Trophoblast cell (in vitro differentiated cells and primary cell): ENCODE results near the gene GPT2.

Source experiments
- DNase-seq, 2 donors: peaks; one replicate each; pipeline ENCODE4 v3.0.0-alpha.2; 2016
- H2AFZ ChIP-seq: 2 replicates; pipeline ENCODE4 v1.6.1; 2013; ENCODE audit warnings: low read length, moderate library complexity, mild to moderate bottlenecking; ENCODE audit not compliant: insufficient read depth, poor library complexity
- H2AK5ac ChIP-seq: 2 replicates; pipeline ENCODE4 v1.6.1; 2013; ENCODE audit warnings: mild to moderate bottlenecking, low read length
- H2BK120ac ChIP-seq: 2 replicates; pipeline ENCODE4 v1.6.1; 2013; ENCODE audit warnings: low read length, mild to moderate bottlenecking, moderate library complexity; ENCODE audit not compliant: insufficient read depth, poor library complexity
- H2BK12ac ChIP-seq: 2 replicates; pipeline ENCODE4 v1.6.1; 2013; ENCODE audit warnings: mild to moderate bottlenecking, low read length, moderate library complexity
- H2BK5ac ChIP-seq: 2 replicates; pipeline ENCODE4 v1.6.1; 2013; ENCODE audit warnings: low read length, low read depth, moderate library complexity, mild to moderate bottlenecking; ENCODE audit not compliant: poor library complexity
- H3K14ac ChIP-seq: 2 replicates; pipeline ENCODE4 v1.6.1; 2013; ENCODE audit warnings: mild to moderate bottlenecking, low read length
- H3K18ac ChIP-seq: 2 replicates; pipeline ENCODE4 v1.6.1; 2013; ENCODE audit warnings: mild to moderate bottlenecking, low read length
- H3K23ac ChIP-seq: 2 replicates; pipeline ENCODE4 v1.6.1; 2013; ENCODE audit warnings: low read length
- H3K27ac ChIP-seq: 2 replicates; pipeline ENCODE4 v1.5.1; 2013; ENCODE audit warnings: low read depth, mild to moderate bottlenecking, inconsistent platforms, low read length, moderate library complexity
- H3K27me3 ChIP-seq: 2 replicates; pipeline ENCODE4 v1.6.1; 2013; ENCODE audit warnings: inconsistent platforms, mild to moderate bottlenecking, low read length, moderate library complexity; ENCODE audit not compliant: insufficient read depth
- H3K36me3 ChIP-seq, 2 experiments: 1 replicate in 1 of 2; 2 replicates in 1 of 2; pipeline ENCODE4 v1.6.1; 2013; ENCODE audit warnings: low read length in 2 of 2, mild to moderate bottlenecking in 2 of 2, moderate library complexity in 1 of 2; ENCODE audit not compliant: insufficient read depth in 2 of 2, control insufficient read depth in 1 of 2
- H3K4ac ChIP-seq: 2 replicates; pipeline ENCODE4 v1.6.1; 2013; ENCODE audit warnings: low read depth, mild to moderate bottlenecking, low read length, moderate library complexity
- H3K4me1 ChIP-seq, 2 experiments: 1 replicate in 1 of 2; 2 replicates in 1 of 2; pipeline ENCODE4 v1.6.1; 2013; ENCODE audit warnings: low read length in 2 of 2, mild to moderate bottlenecking in 2 of 2, moderate library complexity in 1 of 2; ENCODE audit not compliant: insufficient read depth in 2 of 2, control insufficient read depth in 1 of 2
- H3K4me2 ChIP-seq: 2 replicates; pipeline ENCODE4 v1.6.1; 2013; ENCODE audit warnings: inconsistent platforms, mild to moderate bottlenecking, low read length, moderate library complexity
- H3K4me3 ChIP-seq: 2 replicates; pipeline ENCODE4 v1.5.1; 2013; ENCODE audit warnings: mild to moderate bottlenecking, low read depth, low read length, inconsistent platforms
- H3K79me1 ChIP-seq: one replicate; pipeline ENCODE4 v1.6.1; 2013; ENCODE audit warnings: low read length
- H3K79me2 ChIP-seq: 2 replicates; pipeline ENCODE4 v1.6.1; 2013; ENCODE audit warnings: low read length, mild to moderate bottlenecking; ENCODE audit not compliant: control insufficient read depth, insufficient read depth, poor library complexity
- H3K9ac ChIP-seq: 2 replicates; pipeline ENCODE4 v1.6.1; 2013; ENCODE audit warnings: mild to moderate bottlenecking, low read length
- H3K9me3 ChIP-seq: 2 replicates; pipeline ENCODE4 v1.6.1; 2013; ENCODE audit warnings: low read depth, mild to moderate bottlenecking, control low read depth, inconsistent platforms, low read length; ENCODE audit not compliant: insufficient read depth
- H4K12ac ChIP-seq: 2 replicates; pipeline ENCODE4 v1.6.1; 2013; ENCODE audit warnings: low read depth, mild to moderate bottlenecking, low read length, moderate library complexity
- H4K8ac ChIP-seq: 2 replicates; pipeline ENCODE4 v1.6.1; 2013; ENCODE audit warnings: low read depth, mild to moderate bottlenecking, low read length, moderate library complexity
- H4K91ac ChIP-seq: one replicate; pipeline ENCODE4 v1.6.1; 2013; ENCODE audit warnings: low read depth, mild to moderate bottlenecking, low read length, moderate library complexity
- WGBS: extraction: QIAGEN DNeasy Blood & Tissue Kit; methylation state at CpG from one replicate; pipeline ENCODE4 v1.1.7; 2013; ENCODE audit warnings: missing lambda C conversion rate; ENCODE audit not compliant: insufficient read length, insufficient coverage; ENCODE audit errors: extremely low coverage; 5-methylcytosine and 5-hydroxymethylcytosine counted together

GPT2 gene

DNA sequence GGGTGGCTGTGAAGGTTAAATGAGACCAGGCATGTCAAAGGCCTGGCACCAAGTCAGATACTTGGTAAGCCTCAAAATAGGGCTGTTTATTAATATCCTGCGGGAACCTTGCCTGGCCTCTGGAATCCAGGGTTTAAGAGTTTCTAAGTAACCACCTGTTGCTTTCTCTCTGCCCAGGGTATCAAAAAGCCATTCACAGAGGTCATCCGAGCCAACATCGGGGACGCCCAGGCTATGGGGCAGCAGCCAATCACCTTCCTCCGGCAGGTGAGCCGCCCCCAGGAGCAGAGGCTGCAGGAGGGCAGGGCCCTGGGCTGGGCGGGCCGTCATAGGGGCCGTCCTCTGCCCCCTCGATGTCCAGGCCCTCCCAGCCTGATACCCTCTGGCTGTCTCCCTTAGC lies 13.3 kb downstream of the GPT2 start:
- H2AK5ac ChIP-seq, result no peak overlapping the region
- peaks cover 5% of the 10 kb centered on the region for H3K9me3 ChIP-seq
- H3K4me1 ChIP-seq, result peaks cover 34 to 39% of the 10 kb centered on the region in 2 experiments
- H4K91ac ChIP-seq, result peak overlapping the region; percentile 21
- H2BK5ac ChIP-seq, result no peak overlapping the region
- no peak overlapping the region for H2AFZ ChIP-seq
- peaks cover 11% of the 10 kb centered on the region for H3K79me2 ChIP-seq
- H3K36me3 ChIP-seq, result peaks cover 41 to 42% of the 10 kb centered on the region in 2 experiments
- H3K14ac ChIP-seq, result no peak overlapping the region
- no peak overlapping the region for H3K23ac ChIP-seq
- no peak overlapping the region for H4K8ac ChIP-seq
- no CpG with 5 or more reads among the region's 10 CpGs for WGBS
- H4K12ac ChIP-seq, result no peak overlapping the region
- no peak overlapping the region for H2BK12ac ChIP-seq
- no peak overlapping the region for H3K9ac ChIP-seq
- no peaks in the 10 kb centered on the region for H3K27me3 ChIP-seq
- no peak overlapping the region for H2BK120ac ChIP-seq
- no peak overlapping the region for H3K4me2 ChIP-seq
- H3K27ac ChIP-seq, result no peak overlapping the region
- H3K18ac ChIP-seq, result no peak overlapping the region
- no peak for DNase-seq
- peaks cover 3% of the 10 kb centered on the region for H3K79me1 ChIP-seq
- H3K4ac ChIP-seq, result no peak overlapping the region
- H3K4me3 ChIP-seq, result no peak overlapping the region

DNA sequence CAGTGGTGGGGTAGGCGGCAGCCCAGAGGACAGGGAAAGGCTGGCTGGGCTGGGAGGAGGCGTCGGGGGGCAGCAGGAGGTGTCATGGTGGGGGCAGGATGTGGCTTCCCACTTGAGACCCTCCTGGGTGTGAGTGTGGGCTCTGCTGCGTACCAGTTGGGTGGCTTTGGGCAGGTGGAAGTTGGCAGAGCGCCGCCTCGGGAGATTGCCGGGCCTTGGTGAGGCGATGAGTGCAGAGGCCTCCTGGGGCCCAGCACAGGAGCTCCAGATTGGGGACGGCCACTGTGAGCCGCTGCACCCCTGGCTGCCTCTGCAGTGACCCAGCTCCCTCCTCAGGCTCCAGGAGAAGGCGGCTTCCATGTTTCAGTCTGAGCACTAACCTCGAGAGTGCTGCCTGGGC lies 13.8 kb downstream of the GPT2 start:
- WGBS, result no CpG with 5 or more reads among the region's 13 CpGs
- H3K18ac ChIP-seq, result peak overlapping the region; percentile 67
- peaks cover 41 to 42% of the 10 kb centered on the region in 2 experiments for H3K36me3 ChIP-seq
- H3K4me1 ChIP-seq, result peaks cover 34 to 39% of the 10 kb centered on the region in 2 experiments
- H2BK120ac ChIP-seq, result peak overlapping the region; percentile 16
- peak overlapping the region; percentile 40 for H3K14ac ChIP-seq
- no peak overlapping the region for H3K9ac ChIP-seq
- no peak overlapping the region for H3K23ac ChIP-seq
- H2BK5ac ChIP-seq, result peak overlapping the region; percentile 16
- no peaks in the 10 kb centered on the region for H3K27me3 ChIP-seq
- no peak overlapping the region for H4K12ac ChIP-seq
- no peak overlapping the region for H3K4me2 ChIP-seq
- peak overlapping the region; percentile 34 for H2AK5ac ChIP-seq
- no peak for DNase-seq
- peaks cover 5% of the 10 kb centered on the region for H3K9me3 ChIP-seq
- H3K27ac ChIP-seq, result no peak overlapping the region
- H3K79me1 ChIP-seq, result peaks cover 3% of the 10 kb centered on the region
- H4K8ac ChIP-seq, result peak overlapping the region; percentile 13
- H4K91ac ChIP-seq, result peak overlapping the region; percentile 21
- H3K79me2 ChIP-seq, result peaks cover 11% of the 10 kb centered on the region
- H3K4ac ChIP-seq, result peak overlapping the region; percentile 35
- no peak overlapping the region for H2BK12ac ChIP-seq
- H2AFZ ChIP-seq, result no peak overlapping the region
- H3K4me3 ChIP-seq, result no peak overlapping the region

DNA sequence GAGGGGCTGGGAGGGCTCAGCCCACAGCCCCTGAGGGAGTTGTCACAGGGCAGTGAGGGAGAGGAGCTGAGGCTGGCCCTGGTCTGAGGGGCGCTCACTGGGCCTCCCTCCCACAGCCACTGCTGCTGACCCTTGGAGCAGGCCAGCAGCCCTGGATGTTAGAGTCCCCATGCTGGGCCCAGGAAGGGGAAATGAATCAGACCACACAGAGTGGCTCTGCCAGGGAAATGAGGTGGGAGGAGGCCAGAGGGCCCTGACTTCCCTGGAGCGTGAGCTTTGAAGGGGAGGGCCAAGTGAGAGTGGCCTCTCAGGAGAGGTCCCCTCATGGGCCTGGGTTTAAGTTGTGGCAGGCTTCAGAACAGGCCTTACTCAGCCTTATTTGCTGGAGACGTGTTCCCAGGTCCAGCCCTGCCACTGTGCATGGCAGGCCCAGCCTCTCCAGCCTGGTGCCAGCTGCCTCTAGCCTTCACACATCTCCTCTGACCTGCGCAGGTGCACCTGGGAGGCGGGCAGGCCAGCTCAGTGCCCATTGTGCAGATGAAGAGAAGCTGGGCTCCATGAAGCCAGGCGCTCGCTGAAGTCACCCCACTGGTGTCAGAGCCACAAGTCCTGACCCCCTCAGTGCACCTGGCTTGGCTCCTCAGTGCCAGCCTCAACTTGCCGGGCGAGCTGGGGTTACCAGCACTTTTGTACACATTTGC lies 15.4 kb downstream of the GPT2 start:
- H4K91ac ChIP-seq, result no peak overlapping the region
- no peak overlapping the region for H2AFZ ChIP-seq
- no peak overlapping the region for H2BK12ac ChIP-seq

GRCh38 chr16:46900455-46901235 lies 16.5 kb downstream of the GPT2 start:
- Histone ChIP-seq H2AFZ (no peak overlapping the region), H3K18ac (no peak overlapping the region), H3K4ac (no peak overlapping the region), H3K4me2 (no peak overlapping the region), H3K9ac (no peak overlapping the region), H3K9me3 (peaks cover 5% of the 10 kb centered on the region), H4K12ac (no peak overlapping the region), H4K8ac (no peak overlapping the region), H3K4me1 (peaks cover 22 to 24% of the 10 kb centered on the region in 2 experiments), H3K27ac (no peak overlapping the region), H3K79me2 (peaks cover 4% of the 10 kb centered on the region), H3K79me1 (peaks cover 3% of the 10 kb centered on the region), H4K91ac (no peak overlapping the region), H3K14ac (no peak overlapping the region), H2BK5ac (no peak overlapping the region), H3K4me3 (no peak overlapping the region), H2BK12ac (no peak overlapping the region), H3K23ac (no peak overlapping the region), H3K36me3 (peaks cover 39 to 46% of the 10 kb centered on the region in 2 experiments), H3K27me3 (no peaks in the 10 kb centered on the region), H2AK5ac (no peak overlapping the region), H2BK120ac (no peak overlapping the region)
- no peak for DNase-seq
- WGBS, result no CpG with 5 or more reads among the region's 19 CpGs

More for the DNA sequence above, 15.4 kb downstream of the GPT2 start:
- H2AK5ac ChIP-seq, result no peak overlapping the region
- no peak for DNase-seq
- peak overlapping the region; percentile 11 for H3K18ac ChIP-seq
- H3K9me3 ChIP-seq, result peaks cover 5% of the 10 kb centered on the region
- H3K4ac ChIP-seq, result no peak overlapping the region
- H2BK5ac ChIP-seq, result no peak overlapping the region
- no peak overlapping the region for H3K4me3 ChIP-seq
- no peak overlapping the region for H3K14ac ChIP-seq
- peaks cover 3% of the 10 kb centered on the region for H3K79me1 ChIP-seq
- no peak overlapping the region for H4K12ac ChIP-seq
- no peak overlapping the region for H3K23ac ChIP-seq
- H3K4me2 ChIP-seq, result no peak overlapping the region
- no CpG with 5 or more reads among the region's 9 CpGs for WGBS
- H3K27me3 ChIP-seq, result no peaks in the 10 kb centered on the region
- H3K36me3 ChIP-seq, result peaks cover 37 to 46% of the 10 kb centered on the region in 2 experiments
- H3K79me2 ChIP-seq, result peaks cover 4% of the 10 kb centered on the region
- H3K9ac ChIP-seq, result no peak overlapping the region
- no peak overlapping the region for H3K27ac ChIP-seq
- no peak overlapping the region for H2BK120ac ChIP-seq
- H4K8ac ChIP-seq, result no peak overlapping the region
- H3K4me1 ChIP-seq, result peaks cover 29 to 31% of the 10 kb centered on the region in 2 experiments
